G401 (cell line): ENCODE data around the gene ZBED1. TPM values are rescaled to one million over a fixed set of nuclear protein-coding genes. Genes with fewer than 3 reads are reported as not detected.

Experiments
- DNase-seq: peaks from one replicate; pipeline ENCODE4 v3.0.0-alpha.2; 2015; ENCODE audit warnings: low spot score
- in situ Hi-C: cut with HindIII; loops from 2 replicates; pipeline ENCODE4 v1.10.0; 2016; ENCODE audit warnings: low sequenced_read_pairs, mixed read lengths
- total RNA-seq: library from RNA; depleted of rRNA; stranded (reverse); fragments of >200 nt; shearing (Covaris generic); gene quantifications from 2 replicates; pipeline ENCODE4 v1.2.3, GENCODE V29; 2014; rRNA removed

ZBED1 gene
- total RNA-seq, 1 experiment from 2014 or later = 62.0 TPM

DNA sequence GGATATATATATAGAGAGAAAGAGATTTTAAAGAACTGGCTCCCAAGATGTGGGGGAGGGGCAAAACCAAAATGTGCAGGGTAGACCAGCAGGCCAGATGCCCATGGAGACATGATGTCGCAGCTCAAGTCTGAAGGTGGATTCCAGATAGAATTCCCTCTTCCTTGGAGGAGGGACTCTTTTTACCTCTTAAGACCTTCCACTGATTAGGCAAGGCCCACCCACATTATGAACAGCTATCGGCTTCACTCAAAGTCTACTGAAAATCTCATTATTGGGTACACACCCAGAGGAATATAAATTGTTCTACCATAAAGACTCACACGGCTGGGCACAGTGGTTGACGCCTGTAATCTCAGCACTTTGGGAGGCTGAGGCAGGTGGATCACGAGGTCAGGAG, 59.3 kb downstream of the ZBED1 start:
- in situ Hi-C loops = no loop called here
- no peak for DNase-seq

DNA sequence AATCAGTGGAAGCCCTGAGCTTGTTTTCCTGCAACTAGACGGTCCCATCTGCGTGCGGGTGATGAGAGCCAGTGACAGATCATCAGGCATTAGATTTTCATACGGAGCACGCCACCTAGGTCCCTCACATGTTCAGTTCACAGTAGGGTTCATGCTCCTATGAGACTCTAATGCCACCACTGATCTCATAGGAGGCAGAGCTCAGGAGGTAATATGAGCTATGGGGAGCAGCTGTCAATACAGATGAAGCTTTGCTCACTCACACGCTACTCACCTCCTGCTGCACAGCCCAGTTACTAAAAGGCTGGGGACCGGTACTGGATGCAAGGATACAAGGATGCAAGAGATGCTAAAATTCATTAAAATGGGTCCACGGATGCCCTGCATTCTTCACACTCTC, 61.2 kb downstream of the ZBED1 start:
- in situ Hi-C loops = no loop called here
- DNase-seq = no peak

Other genes starting within 250 kb of the ZBED1 start
- 12.9 and 17.4 TPM in 2 replicates for gene DHRSX, start within 50 bp of the ZBED1 start, total RNA-seq
- 127 and 133 TPM in 2 replicates for gene CD99, start 190.3 kb upstream of the ZBED1 start, total RNA-seq